Trophoblast cell (in vitro differentiated cells and primary cell): ENCODE data around the gene EXOC4.

ENCODE experiments used
- DNase-seq, 2 donors: peaks; one replicate each; pipeline ENCODE4 v3.0.0-alpha.2; 2016
- H2AFZ ChIP-seq: 2 replicates; pipeline ENCODE4 v1.6.1; 2013; ENCODE audit warnings: low read length, moderate library complexity, mild to moderate bottlenecking; ENCODE audit not compliant: insufficient read depth, poor library complexity
- H2AK5ac ChIP-seq: 2 replicates; pipeline ENCODE4 v1.6.1; 2013; ENCODE audit warnings: mild to moderate bottlenecking, low read length
- H2BK120ac ChIP-seq: 2 replicates; pipeline ENCODE4 v1.6.1; 2013; ENCODE audit warnings: low read length, mild to moderate bottlenecking, moderate library complexity; ENCODE audit not compliant: insufficient read depth, poor library complexity
- H2BK12ac ChIP-seq: 2 replicates; pipeline ENCODE4 v1.6.1; 2013; ENCODE audit warnings: mild to moderate bottlenecking, low read length, moderate library complexity
- H2BK5ac ChIP-seq: 2 replicates; pipeline ENCODE4 v1.6.1; 2013; ENCODE audit warnings: low read length, low read depth, moderate library complexity, mild to moderate bottlenecking; ENCODE audit not compliant: poor library complexity
- H3K14ac ChIP-seq: 2 replicates; pipeline ENCODE4 v1.6.1; 2013; ENCODE audit warnings: mild to moderate bottlenecking, low read length
- H3K18ac ChIP-seq: 2 replicates; pipeline ENCODE4 v1.6.1; 2013; ENCODE audit warnings: mild to moderate bottlenecking, low read length
- H3K23ac ChIP-seq: 2 replicates; pipeline ENCODE4 v1.6.1; 2013; ENCODE audit warnings: low read length
- H3K27ac ChIP-seq: 2 replicates; pipeline ENCODE4 v1.5.1; 2013; ENCODE audit warnings: low read depth, mild to moderate bottlenecking, inconsistent platforms, low read length, moderate library complexity
- H3K27me3 ChIP-seq: 2 replicates; pipeline ENCODE4 v1.6.1; 2013; ENCODE audit warnings: inconsistent platforms, mild to moderate bottlenecking, low read length, moderate library complexity; ENCODE audit not compliant: insufficient read depth
- H3K36me3 ChIP-seq, 2 experiments: 1 replicate in 1 of 2; 2 replicates in 1 of 2; pipeline ENCODE4 v1.6.1; 2013; ENCODE audit warnings: low read length in 2 of 2, mild to moderate bottlenecking in 2 of 2, moderate library complexity in 1 of 2; ENCODE audit not compliant: insufficient read depth in 2 of 2, control insufficient read depth in 1 of 2
- H3K4ac ChIP-seq: 2 replicates; pipeline ENCODE4 v1.6.1; 2013; ENCODE audit warnings: low read depth, mild to moderate bottlenecking, low read length, moderate library complexity
- H3K4me1 ChIP-seq, 2 experiments: 1 replicate in 1 of 2; 2 replicates in 1 of 2; pipeline ENCODE4 v1.6.1; 2013; ENCODE audit warnings: low read length in 2 of 2, mild to moderate bottlenecking in 2 of 2, moderate library complexity in 1 of 2; ENCODE audit not compliant: insufficient read depth in 2 of 2, control insufficient read depth in 1 of 2
- H3K4me2 ChIP-seq: 2 replicates; pipeline ENCODE4 v1.6.1; 2013; ENCODE audit warnings: inconsistent platforms, mild to moderate bottlenecking, low read length, moderate library complexity
- H3K4me3 ChIP-seq: 2 replicates; pipeline ENCODE4 v1.5.1; 2013; ENCODE audit warnings: mild to moderate bottlenecking, low read depth, low read length, inconsistent platforms
- H3K79me1 ChIP-seq: one replicate; pipeline ENCODE4 v1.6.1; 2013; ENCODE audit warnings: low read length
- H3K79me2 ChIP-seq: 2 replicates; pipeline ENCODE4 v1.6.1; 2013; ENCODE audit warnings: low read length, mild to moderate bottlenecking; ENCODE audit not compliant: control insufficient read depth, insufficient read depth, poor library complexity
- H3K9ac ChIP-seq: 2 replicates; pipeline ENCODE4 v1.6.1; 2013; ENCODE audit warnings: mild to moderate bottlenecking, low read length
- H3K9me3 ChIP-seq: 2 replicates; pipeline ENCODE4 v1.6.1; 2013; ENCODE audit warnings: low read depth, mild to moderate bottlenecking, control low read depth, inconsistent platforms, low read length; ENCODE audit not compliant: insufficient read depth
- H4K12ac ChIP-seq: 2 replicates; pipeline ENCODE4 v1.6.1; 2013; ENCODE audit warnings: low read depth, mild to moderate bottlenecking, low read length, moderate library complexity
- H4K8ac ChIP-seq: 2 replicates; pipeline ENCODE4 v1.6.1; 2013; ENCODE audit warnings: low read depth, mild to moderate bottlenecking, low read length, moderate library complexity
- H4K91ac ChIP-seq: one replicate; pipeline ENCODE4 v1.6.1; 2013; ENCODE audit warnings: low read depth, mild to moderate bottlenecking, low read length, moderate library complexity
- WGBS: extraction: QIAGEN DNeasy Blood & Tissue Kit; methylation state at CpG from one replicate; pipeline ENCODE4 v1.1.7; 2013; ENCODE audit warnings: missing lambda C conversion rate; ENCODE audit not compliant: insufficient read length, insufficient coverage; ENCODE audit errors: extremely low coverage; 5-methylcytosine and 5-hydroxymethylcytosine counted together

Gene EXOC4

DNA sequence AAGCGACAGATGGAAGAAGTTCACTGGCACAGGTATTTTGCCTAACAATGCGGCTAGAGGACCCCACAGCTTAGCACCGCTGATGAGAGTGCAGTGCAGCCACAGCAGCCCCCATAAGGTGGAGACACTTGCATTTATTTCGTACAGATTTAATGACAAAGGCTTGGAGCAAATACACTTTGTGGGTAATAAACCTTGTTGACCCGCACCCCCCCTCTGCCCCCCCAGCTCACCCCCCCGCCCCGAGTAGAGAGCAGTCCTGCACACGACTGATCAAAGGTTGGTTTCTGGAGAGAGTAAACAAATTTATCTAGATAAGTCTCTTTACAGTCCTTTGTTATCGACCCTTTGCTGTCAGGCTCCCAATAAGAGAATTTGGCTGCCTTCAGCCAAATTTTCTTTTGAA lies 777.6 kb downstream of the EXOC4 start:
- Histone ChIP-seq H3K14ac (no peak overlapping the region), H3K27me3 (no peaks in the 10 kb centered on the region), H2BK12ac (no peak overlapping the region), H3K23ac (no peak overlapping the region), H3K18ac (no peak overlapping the region), H4K91ac (no peak overlapping the region), H3K79me1 (no peaks in the 10 kb centered on the region), H3K9me3 (peaks cover 2% of the 10 kb centered on the region), H4K8ac (no peak overlapping the region), H3K4me3 (no peak overlapping the region), H3K79me2 (no peaks in the 10 kb centered on the region), H2AK5ac (no peak overlapping the region), H3K36me3 (no peaks in the 10 kb centered on the region), H2BK5ac (no peak overlapping the region), H3K9ac (no peak overlapping the region), H4K12ac (no peak overlapping the region), H2BK120ac (no peak overlapping the region), H2AFZ (no peak overlapping the region), H3K27ac (no peak overlapping the region), H3K4me2 (no peak overlapping the region), H3K4ac (no peak overlapping the region), H3K4me1 (no peaks in the 10 kb centered on the region)
- WGBS, result no CpG with 5 or more reads among the region's 9 CpGs
- DNase-seq, result no peak

DNA sequence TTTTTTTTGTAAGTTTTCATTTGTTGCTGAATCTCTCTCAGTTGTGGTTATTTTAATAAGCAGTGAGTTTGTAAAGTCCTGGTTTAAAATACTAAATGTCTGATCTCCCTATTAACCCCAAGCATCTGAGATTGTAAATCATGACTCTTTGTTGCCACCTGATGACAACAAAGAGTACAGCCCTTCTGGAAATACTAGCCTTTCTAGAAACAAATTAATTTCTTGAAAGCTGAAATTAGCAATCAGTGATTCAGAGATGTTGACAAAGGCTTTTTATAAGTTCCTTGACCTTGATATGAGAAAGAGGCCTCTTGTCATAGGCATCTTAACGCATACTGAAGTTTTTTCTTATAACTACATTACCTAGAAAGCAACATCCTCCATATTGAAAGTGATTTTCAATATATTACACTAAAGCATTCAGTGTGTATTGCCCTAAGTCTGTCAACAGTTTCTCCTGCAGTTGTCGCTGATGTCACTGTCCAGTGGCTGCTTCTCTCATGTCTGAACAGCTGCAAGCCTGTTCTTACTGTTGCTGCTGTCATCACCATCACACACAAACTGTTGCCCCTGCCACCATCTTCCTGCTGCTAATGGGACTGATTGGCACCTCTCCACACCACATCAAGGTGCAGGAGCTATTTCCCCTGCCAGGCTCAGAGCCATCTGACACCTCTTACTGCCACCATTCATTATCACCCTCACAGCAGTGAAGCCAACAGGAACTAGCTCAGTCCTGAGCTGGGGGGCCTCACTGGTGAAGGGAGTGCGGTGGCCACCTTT lies 779.1 kb downstream of the EXOC4 start:
- no CpG with 5 or more reads among the region's 3 CpGs for WGBS
- H3K36me3 ChIP-seq, result no peaks in the 10 kb centered on the region
- H3K79me2 ChIP-seq, result no peaks in the 10 kb centered on the region
- no peak for DNase-seq
- no peak overlapping the region for H2BK12ac ChIP-seq
- no peaks in the 10 kb centered on the region for H3K79me1 ChIP-seq
- no peak overlapping the region for H3K4me2 ChIP-seq
- no peak overlapping the region for H3K14ac ChIP-seq
- no peak overlapping the region for H3K9ac ChIP-seq
- no peak overlapping the region for H4K91ac ChIP-seq
- no peak overlapping the region for H2AK5ac ChIP-seq
- no peaks in the 10 kb centered on the region for H3K27me3 ChIP-seq
- no peak overlapping the region for H4K12ac ChIP-seq
- no peak overlapping the region for H4K8ac ChIP-seq
- no peak overlapping the region for H3K23ac ChIP-seq
- no peaks in the 10 kb centered on the region for H3K4me1 ChIP-seq
- no peak overlapping the region for H2BK120ac ChIP-seq
- H3K4ac ChIP-seq, result no peak overlapping the region
- peaks cover 2% of the 10 kb centered on the region for H3K9me3 ChIP-seq
- H3K27ac ChIP-seq, result no peak overlapping the region
- no peak overlapping the region for H2AFZ ChIP-seq
- no peak overlapping the region for H3K18ac ChIP-seq
- no peak overlapping the region for H2BK5ac ChIP-seq
- H3K4me3 ChIP-seq, result no peak overlapping the region

DNA sequence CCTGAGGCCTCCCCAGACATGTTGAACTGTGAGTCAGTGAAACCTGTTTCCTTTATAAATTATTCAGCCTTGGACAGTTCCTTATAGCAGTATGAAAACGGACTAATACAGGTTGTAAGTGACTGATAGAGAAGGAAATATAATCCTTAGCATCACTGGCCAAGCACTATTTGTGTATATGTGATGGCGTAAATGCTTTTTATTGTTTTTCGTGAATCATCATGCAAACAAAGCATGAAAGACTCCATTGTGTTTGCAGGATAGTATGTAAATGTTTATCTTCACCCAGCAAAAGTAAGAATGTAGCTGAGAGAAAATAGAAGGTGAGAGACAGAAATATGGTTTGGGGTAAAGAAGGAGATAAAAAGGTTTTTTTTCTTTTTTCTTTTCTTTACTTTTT lies 781.8 kb downstream of the EXOC4 start:
- no peak overlapping the region for H3K4me2 ChIP-seq
- DNase-seq, result no peak
- no peak overlapping the region for H2AFZ ChIP-seq
- H3K18ac ChIP-seq, result no peak overlapping the region
- H3K79me2 ChIP-seq, result no peaks in the 10 kb centered on the region
- H3K4me3 ChIP-seq, result no peak overlapping the region
- H2BK5ac ChIP-seq, result no peak overlapping the region
- no peaks in the 10 kb centered on the region for H3K79me1 ChIP-seq
- no peak overlapping the region for H3K9ac ChIP-seq
- no peak overlapping the region for H4K12ac ChIP-seq
- no peak overlapping the region for H2BK120ac ChIP-seq
- no peak overlapping the region for H2BK12ac ChIP-seq
- H3K14ac ChIP-seq, result no peak overlapping the region
- no CpG with 5 or more reads among the region's 3 CpGs for WGBS
- H3K9me3 ChIP-seq, result peaks cover 2% of the 10 kb centered on the region
- no peak overlapping the region for H4K8ac ChIP-seq
- H3K27me3 ChIP-seq, result no peaks in the 10 kb centered on the region
- no peaks in the 10 kb centered on the region for H3K4me1 ChIP-seq
- no peak overlapping the region for H3K4ac ChIP-seq
- no peak overlapping the region for H3K23ac ChIP-seq
- H4K91ac ChIP-seq, result no peak overlapping the region
- H3K36me3 ChIP-seq, result no peaks in the 10 kb centered on the region
- no peak overlapping the region for H2AK5ac ChIP-seq
- no peak overlapping the region for H3K27ac ChIP-seq

DNA sequence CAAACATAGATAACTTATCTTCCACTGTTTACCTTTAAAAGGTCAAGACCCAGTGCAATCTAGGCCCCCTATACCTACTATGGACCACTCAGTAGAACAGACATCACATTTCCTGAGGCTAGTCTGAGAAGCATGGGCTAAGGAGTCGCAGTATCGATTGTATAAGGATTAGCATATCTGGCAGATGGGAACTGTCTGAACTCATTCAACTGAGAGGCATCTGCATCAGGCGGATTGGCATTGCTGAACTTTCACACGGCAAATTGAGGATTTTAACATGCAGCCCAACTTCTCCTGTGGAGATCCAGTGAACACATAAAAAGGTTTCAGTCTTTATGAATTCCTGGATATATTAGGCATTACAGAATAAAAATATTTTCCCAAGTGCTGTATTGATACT lies 785.1 kb downstream of the EXOC4 start:
- Histone ChIP-seq H3K4ac (no peak overlapping the region), H2BK120ac (no peak overlapping the region), H3K23ac (no peak overlapping the region), H2BK5ac (no peak overlapping the region), H3K18ac (no peak overlapping the region), H3K9ac (no peak overlapping the region), H3K27ac (no peak overlapping the region), H2AK5ac (no peak overlapping the region), H2BK12ac (no peak overlapping the region), H4K91ac (no peak overlapping the region), H3K27me3 (no peaks in the 10 kb centered on the region), H3K36me3 (no peaks in the 10 kb centered on the region), H4K12ac (no peak overlapping the region), H3K79me2 (no peaks in the 10 kb centered on the region), H3K4me2 (no peak overlapping the region), H3K79me1 (no peaks in the 10 kb centered on the region), H3K4me3 (no peak overlapping the region), H3K9me3 (no peaks in the 10 kb centered on the region), H2AFZ (no peak overlapping the region), H3K14ac (no peak overlapping the region), H4K8ac (no peak overlapping the region), H3K4me1 (no peaks in the 10 kb centered on the region)
- no CpG with 5 or more reads among the region's 4 CpGs for WGBS
- DNase-seq, result no peak
